GM23248 (cell line): Measurements from ENCODE around the gene CPVL. TPM values are rescaled to one million over a fixed set of nuclear protein-coding genes. Genes with fewer than 3 reads are reported as not detected.
A peak's percentile ranks its signal among the peaks of the same experiment; 100 is the strongest.

Source experiments
- DNase-seq: peaks from one replicate; pipeline ENCODE4 v3.0.0-alpha.2; 2015
- H2AFZ ChIP-seq: fragments of 200-600 bp; sonication (generic); 2 replicates; pipeline ENCODE4 v1.6.1; 2016; ENCODE audit warnings: antibody characterized with exemption
- H3F3A ChIP-seq: fragments of 200-600 bp; sonication (generic); 2 replicates; pipeline ENCODE4 v1.6.1; 2016; ENCODE audit warnings: mild to moderate bottlenecking, antibody characterized with exemption, mixed run types; ENCODE audit not compliant: insufficient read depth
- H3K27ac ChIP-seq: fragments of 200-600 bp; sonication (generic); 2 replicates; pipeline ENCODE4 v1.5.1; 2016; ENCODE audit warnings: mild to moderate bottlenecking
- H3K27me3 ChIP-seq: fragments of 200-600 bp; sonication (generic); replicated peaks from 2 replicates; pipeline ENCODE4 v1.6.1; 2016; ENCODE audit warnings: mild to moderate bottlenecking; ENCODE audit not compliant: insufficient read depth
- H3K36me3 ChIP-seq: fragments of 200-600 bp; sonication (generic); 2 replicates; pipeline ENCODE4 v1.6.1; 2016; ENCODE audit warnings: low read depth, mild to moderate bottlenecking
- H3K4me1 ChIP-seq: fragments of 200-600 bp; sonication (generic); 2 replicates; pipeline ENCODE4 v1.6.1; 2016; ENCODE audit warnings: mild to moderate bottlenecking; ENCODE audit not compliant: insufficient read depth
- H3K4me2 ChIP-seq: fragments of 200-600 bp; sonication (generic); one replicate; pipeline ENCODE4 v1.6.1; 2016; ENCODE audit warnings: mild to moderate bottlenecking; ENCODE audit not compliant: unreplicated experiment
- H3K4me3 ChIP-seq: fragments of 200-600 bp; sonication (generic); 2 replicates; pipeline ENCODE4 v1.5.1; 2016; ENCODE audit warnings: mild to moderate bottlenecking
- H3K79me2 ChIP-seq: fragments of 200-600 bp; sonication (generic); 2 replicates; pipeline ENCODE4 v1.6.1; 2016; ENCODE audit warnings: mild to moderate bottlenecking; ENCODE audit not compliant: insufficient read depth
- H3K9ac ChIP-seq: fragments of 200-600 bp; sonication (generic); 2 replicates; pipeline ENCODE4 v1.6.1; 2016; ENCODE audit warnings: mild to moderate bottlenecking
- H3K9me2 ChIP-seq: fragments of 200-600 bp; sonication (generic); 2 replicates; pipeline ENCODE4 v1.6.1; 2016; ENCODE audit warnings: mixed run types, mild to moderate bottlenecking, moderate library complexity; ENCODE audit not compliant: insufficient read depth
- H3K9me3 ChIP-seq: fragments of 200-600 bp; sonication (generic); one replicate; pipeline ENCODE4 v1.6.1; 2017; ENCODE audit warnings: low read depth
- H4K20me1 ChIP-seq: fragments of 200-600 bp; sonication (generic); 2 replicates; pipeline ENCODE4 v1.6.0; 2016; ENCODE audit not compliant: insufficient read depth
- EZH2 ChIP-seq: fragments of 200-600 bp; sonication (generic); IDR thresholded peaks from 2 replicates; pipeline ENCODE4 v1.6.1; 2018; ENCODE audit warnings: antibody characterized with exemption, mild to moderate bottlenecking; ENCODE audit not compliant: insufficient read depth, poor library complexity, severe bottlenecking
- EZH2phosphoT487 ChIP-seq: fragments of 200-600 bp; sonication (generic); IDR thresholded peaks from 2 replicates; pipeline ENCODE4 v1.6.1; 2018; ENCODE audit warnings: antibody characterized with exemption, moderate library complexity, mild to moderate bottlenecking, low read depth; ENCODE audit not compliant: insufficient read depth
- WGBS, 2 experiments: methylation state at CpG; one replicate each; pipeline ENCODE4 v1.1.6; 2015 to 2017; ENCODE audit warnings: low lambda C conversion rate in 2 of 2, low coverage in 1 of 2; ENCODE audit errors: missing lambda C conversion rate in 2 of 2; 5-methylcytosine and 5-hydroxymethylcytosine counted together
- in situ Hi-C: fragments of 300-500 bp; cut with MboI; formaldehyde crosslinking; loops from 2 replicates; pipeline ENCODE4 v1.15.0; 2020
- polyA plus RNA-seq: library from polyadenylated mRNA; unstranded; fragments of >200 nt; fragmentation: Nextera tagmentation; extraction: Ambion mirVana; gene quantifications from 2 replicates; pipeline ENCODE4 v1.2.1, GENCODE V29; 2016
- total RNA-seq: library from RNA; depleted of rRNA; stranded (reverse); fragments of >200 nt; shearing (Covaris generic); gene quantifications from 2 replicates; pipeline ENCODE4 v1.2.3, GENCODE V29; 2014

Gene CPVL
- total and polyA plus RNA-seq, 2 experiments from 2014 or later, result not detected

DNA sequence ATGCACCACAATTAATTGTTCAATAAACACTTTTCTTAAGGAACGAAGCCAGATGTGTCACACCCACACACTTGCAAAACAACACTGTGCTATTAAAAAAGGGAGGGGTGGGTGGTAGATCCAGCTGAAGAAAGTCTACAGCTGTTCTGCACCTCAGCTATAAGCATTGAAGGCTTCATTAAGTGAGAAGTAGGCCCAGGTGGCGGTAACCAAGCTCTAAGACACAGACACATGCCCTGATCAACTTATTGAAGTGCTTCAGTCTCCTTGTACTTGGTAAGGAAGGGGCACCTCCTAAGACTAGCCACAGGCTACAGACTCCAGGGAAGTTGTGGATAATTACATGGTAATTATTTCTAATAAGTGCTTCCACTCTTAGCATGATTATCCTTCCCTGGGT is 4.5 kb upstream of the CPVL start:
- in situ Hi-C loops, result no loop called here
- H3F3A ChIP-seq, result no peaks in the 10 kb centered on the region
- no peak overlapping the region for H3K27ac ChIP-seq
- no peak for DNase-seq
- no peak overlapping the region for H2AFZ ChIP-seq
- WGBS, 2 experiments, result 46 to 63% methylated on average over 2 of the region's 2 CpGs
- no peaks in the 10 kb centered on the region for H3K79me2 ChIP-seq
- H3K27me3 ChIP-seq, result peaks cover 37% of the 10 kb centered on the region
- TF ChIP-seq EZH2phosphoT487 (no peak), EZH2 (no peak)
- no peak overlapping the region for H3K4me3 ChIP-seq
- no peaks in the 10 kb centered on the region for H4K20me1 ChIP-seq
- H3K9ac ChIP-seq, result no peak overlapping the region
- H3K9me3 ChIP-seq, result no peaks in the 10 kb centered on the region
- H3K36me3 ChIP-seq, result no peaks in the 10 kb centered on the region
- H3K4me1 ChIP-seq, result peaks cover 3% of the 10 kb centered on the region; the same call in 1 of the 2 replicates
- no peak overlapping the region for H3K4me2 ChIP-seq
- H3K9me2 ChIP-seq, result no peaks in the 10 kb centered on the region

DNA sequence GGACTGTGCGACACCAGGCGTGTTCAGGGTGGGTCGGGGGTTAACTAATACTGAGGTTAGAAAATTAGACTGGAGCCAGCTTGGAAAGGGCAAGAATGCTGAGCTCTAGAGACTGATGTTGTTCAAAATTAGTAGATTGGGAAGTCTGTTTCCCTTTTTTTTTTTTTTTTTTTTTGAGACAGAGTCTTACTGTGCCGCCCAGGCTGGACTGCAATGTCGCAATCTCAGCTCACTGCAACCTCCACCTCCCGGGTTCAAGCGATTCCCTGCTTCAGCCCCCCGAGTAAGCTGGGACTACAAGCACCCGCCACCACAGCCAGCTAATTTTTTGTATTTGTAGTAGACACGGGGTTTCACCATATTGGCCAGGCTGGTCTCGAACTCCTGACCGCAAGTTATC is 2.7 kb upstream of the CPVL start:
- peaks cover 3% of the 10 kb centered on the region; the same call in 1 of the 2 replicates for H3K4me1 ChIP-seq
- H3K9ac ChIP-seq, result no peak overlapping the region
- H2AFZ ChIP-seq, result no peak overlapping the region
- in situ Hi-C loops, result no loop called here
- no peaks in the 10 kb centered on the region for H3K79me2 ChIP-seq
- no peaks in the 10 kb centered on the region for H3K9me3 ChIP-seq
- peaks cover 53% of the 10 kb centered on the region for H3K27me3 ChIP-seq
- no peak overlapping the region for H3K27ac ChIP-seq
- TF ChIP-seq EZH2 (no peak), EZH2phosphoT487 (no peak)
- no peaks in the 10 kb centered on the region for H3K9me2 ChIP-seq
- no peaks in the 10 kb centered on the region for H3K36me3 ChIP-seq
- no peak overlapping the region for H3K4me2 ChIP-seq
- H3F3A ChIP-seq, result no peaks in the 10 kb centered on the region
- no peak for DNase-seq
- H3K4me3 ChIP-seq, result no peak overlapping the region
- 73 to 79% methylated on average over 11 to 12 of the region's 12 CpGs for WGBS, 2 experiments
- H4K20me1 ChIP-seq, result no peaks in the 10 kb centered on the region

DNA sequence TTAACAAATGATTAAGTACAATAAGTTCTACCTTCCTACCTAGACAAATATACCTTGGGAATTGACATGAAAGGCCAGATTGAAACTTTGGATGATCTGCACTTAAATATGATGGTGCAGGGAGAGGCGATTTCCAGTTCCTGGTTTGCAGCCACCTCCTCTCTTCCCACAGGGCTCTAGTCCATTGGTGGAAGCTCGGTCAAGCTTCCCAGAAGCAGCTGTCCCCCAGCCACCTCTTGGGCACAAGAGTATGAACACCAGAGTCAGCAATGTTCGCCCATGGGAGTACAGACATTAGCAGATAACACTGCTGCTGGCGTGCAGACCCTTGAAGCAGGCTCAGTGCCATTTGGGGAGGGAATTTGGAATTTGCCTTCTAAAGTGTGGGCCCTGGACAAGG is 1.5 kb upstream of the CPVL start:
- 71 to 77% methylated on average over 4 of the region's 4 CpGs for WGBS, 2 experiments
- no peak overlapping the region for H2AFZ ChIP-seq
- no peaks in the 10 kb centered on the region for H3K79me2 ChIP-seq
- H3K9ac ChIP-seq, result no peak overlapping the region
- H3K9me2 ChIP-seq, result no peaks in the 10 kb centered on the region
- H3K9me3 ChIP-seq, result no peaks in the 10 kb centered on the region
- TF ChIP-seq EZH2 (no peak), EZH2phosphoT487 (no peak)
- no peak overlapping the region for H3K27ac ChIP-seq
- DNase-seq, result no peak
- no peaks in the 10 kb centered on the region for H4K20me1 ChIP-seq
- no peaks in the 10 kb centered on the region for H3K36me3 ChIP-seq
- in situ Hi-C loops, result no loop called here
- no peaks in the 10 kb centered on the region for H3F3A ChIP-seq
- H3K27me3 ChIP-seq, result peaks cover 65% of the 10 kb centered on the region
- H3K4me1 ChIP-seq, result peaks cover 3% of the 10 kb centered on the region; the same call in 1 of the 2 replicates
- no peak overlapping the region for H3K4me2 ChIP-seq
- no peak overlapping the region for H3K4me3 ChIP-seq

DNA sequence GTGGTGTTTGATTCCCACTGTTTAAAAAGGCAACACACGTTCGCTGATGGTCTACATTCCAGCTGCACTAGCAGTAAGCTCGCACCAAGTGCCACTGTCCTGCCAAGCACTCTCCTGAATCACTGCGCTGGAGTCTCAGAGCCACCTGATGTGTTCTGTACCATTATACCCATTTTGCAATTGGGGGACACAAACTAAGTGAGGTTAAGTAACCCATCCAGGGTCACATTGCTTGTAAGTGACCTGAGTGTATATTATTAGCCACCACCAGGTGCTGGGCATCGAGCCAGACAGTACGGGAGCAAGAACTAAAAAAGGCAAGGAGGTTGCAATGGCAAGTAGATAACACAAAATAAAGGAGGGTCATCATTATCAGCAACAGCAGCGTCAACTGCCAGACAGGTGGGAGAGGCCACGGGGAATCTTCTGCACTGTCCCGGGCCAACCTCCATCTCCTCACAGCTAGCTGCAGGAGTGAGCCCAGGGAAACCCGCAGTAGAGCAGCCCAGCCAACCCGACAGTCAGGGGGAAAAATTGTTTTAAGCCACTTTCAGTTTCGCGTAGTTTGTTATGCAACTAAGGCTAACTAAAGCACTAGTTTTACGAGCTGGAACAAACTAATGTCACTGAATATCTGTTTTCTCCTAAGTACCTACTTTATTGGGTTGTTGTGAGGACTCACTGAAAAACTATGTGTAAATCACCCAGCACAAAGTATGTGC is 712 bp upstream of the CPVL start:
- no peak overlapping the region; the same call in 1 of the 2 replicates for H2AFZ ChIP-seq

More for the DNA sequence above, 712 bp upstream of the CPVL start:
- peaks cover 65% of the 10 kb centered on the region for H3K27me3 ChIP-seq
- no peaks in the 10 kb centered on the region for H4K20me1 ChIP-seq
- no peak overlapping the region for H3K27ac ChIP-seq
- H3K9ac ChIP-seq, result no peak overlapping the region
- in situ Hi-C loops, result no loop called here
- DNase-seq, result peak; percentile 50
- TF ChIP-seq EZH2phosphoT487 (no peak), EZH2 (no peak)
- no peaks in the 10 kb centered on the region for H3K9me3 ChIP-seq
- 0 out of 2 replicates have a peak overlapping the region, but pooled peaks have one; percentile 0 for H3K4me3 ChIP-seq
- peaks cover 3% of the 10 kb centered on the region; the same call in 1 of the 2 replicates for H3K4me1 ChIP-seq
- no peaks in the 10 kb centered on the region for H3K9me2 ChIP-seq
- WGBS, 2 experiments, result 16 to 18% methylated on average over 14 of the region's 14 CpGs
- peak overlapping the region; percentile 13 for H3K4me2 ChIP-seq
- H3K36me3 ChIP-seq, result no peaks in the 10 kb centered on the region
- H3F3A ChIP-seq, result no peaks in the 10 kb centered on the region
- H3K79me2 ChIP-seq, result no peaks in the 10 kb centered on the region
